ENCODE results near the gene ABLIM2. TPM values are rescaled to one million over a fixed set of nuclear protein-coding genes. Genes with fewer than 3 reads are reported as not detected.

The ABLIM2 gene
- total and polyA plus RNA-seq, 2 experiments from 2014 or later: 4.9 to 5.8 TPM

DNA sequence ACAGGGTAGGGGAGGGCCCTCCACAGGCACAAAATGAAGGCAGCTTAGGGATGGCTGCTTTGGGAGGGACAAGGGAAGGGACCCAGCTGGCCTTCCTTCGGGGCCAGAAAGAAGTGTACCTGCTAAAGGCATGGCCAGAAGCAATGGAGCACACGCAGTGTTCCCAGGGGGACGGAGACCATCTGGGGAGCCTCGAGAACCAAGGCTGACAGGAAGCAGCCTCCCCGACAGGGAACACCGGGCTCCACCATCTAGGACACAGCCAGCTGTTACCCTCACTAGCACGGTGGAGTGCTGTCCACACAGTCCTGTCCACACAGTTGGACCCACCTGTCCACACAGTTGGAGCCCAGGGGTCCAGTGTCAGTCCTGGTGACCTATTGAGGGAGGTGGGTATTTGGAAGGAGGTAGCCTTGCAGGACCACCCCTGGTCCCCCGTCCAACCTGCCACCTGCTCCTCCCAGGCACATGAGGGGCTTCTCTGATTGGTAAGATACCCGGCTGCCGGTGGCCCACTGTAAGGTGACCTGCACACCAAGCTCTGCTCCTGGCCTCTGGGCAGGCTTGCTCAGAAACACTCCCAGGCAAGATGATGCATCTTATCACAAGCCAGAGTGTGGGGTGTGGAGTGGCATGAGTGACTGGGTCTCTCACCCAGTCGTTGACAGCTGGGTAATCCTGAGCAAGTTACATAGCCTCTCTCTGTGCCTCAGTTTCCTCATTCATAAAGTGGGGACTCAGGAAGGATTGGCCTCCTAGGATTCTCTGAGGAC is 198.4 kb downstream of the ABLIM2 start:
- Histone ChIP-seq H3K36me3 (no peaks in the 10 kb centered on the region), H3K27me3 (no peaks in the 10 kb centered on the region), H3K4me3 (no peak overlapping the region), H3K9me3 (ENCODE audit: low read depth) (no peaks in the 10 kb centered on the region), H3K4me1 (ENCODE audit: low read depth) (peaks cover 16% of the 10 kb centered on the region), H3K27ac (no peak overlapping the region)
- TF ChIP-seq, protein P1, sequence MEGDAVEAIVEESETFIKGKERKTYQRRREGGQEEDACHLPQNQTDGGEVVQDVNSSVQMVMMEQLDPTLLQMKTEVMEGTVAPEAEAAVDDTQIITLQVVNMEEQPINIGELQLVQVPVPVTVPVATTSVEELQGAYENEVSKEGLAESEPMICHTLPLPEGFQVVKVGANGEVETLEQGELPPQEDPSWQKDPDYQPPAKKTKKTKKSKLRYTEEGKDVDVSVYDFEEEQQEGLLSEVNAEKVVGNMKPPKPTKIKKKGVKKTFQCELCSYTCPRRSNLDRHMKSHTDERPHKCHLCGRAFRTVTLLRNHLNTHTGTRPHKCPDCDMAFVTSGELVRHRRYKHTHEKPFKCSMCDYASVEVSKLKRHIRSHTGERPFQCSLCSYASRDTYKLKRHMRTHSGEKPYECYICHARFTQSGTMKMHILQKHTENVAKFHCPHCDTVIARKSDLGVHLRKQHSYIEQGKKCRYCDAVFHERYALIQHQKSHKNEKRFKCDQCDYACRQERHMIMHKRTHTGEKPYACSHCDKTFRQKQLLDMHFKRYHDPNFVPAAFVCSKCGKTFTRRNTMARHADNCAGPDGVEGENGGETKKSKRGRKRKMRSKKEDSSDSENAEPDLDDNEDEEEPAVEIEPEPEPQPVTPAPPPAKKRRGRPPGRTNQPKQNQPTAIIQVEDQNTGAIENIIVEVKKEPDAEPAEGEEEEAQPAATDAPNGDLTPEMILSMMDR (IDR thresholded peaks at IDR 0.05; ENCODE audit: low read depth, low read length): no peak
- no peak for DNase-seq (ENCODE audit: low read depth in 1 of 2, low spot score in 1 of 2)

DNA sequence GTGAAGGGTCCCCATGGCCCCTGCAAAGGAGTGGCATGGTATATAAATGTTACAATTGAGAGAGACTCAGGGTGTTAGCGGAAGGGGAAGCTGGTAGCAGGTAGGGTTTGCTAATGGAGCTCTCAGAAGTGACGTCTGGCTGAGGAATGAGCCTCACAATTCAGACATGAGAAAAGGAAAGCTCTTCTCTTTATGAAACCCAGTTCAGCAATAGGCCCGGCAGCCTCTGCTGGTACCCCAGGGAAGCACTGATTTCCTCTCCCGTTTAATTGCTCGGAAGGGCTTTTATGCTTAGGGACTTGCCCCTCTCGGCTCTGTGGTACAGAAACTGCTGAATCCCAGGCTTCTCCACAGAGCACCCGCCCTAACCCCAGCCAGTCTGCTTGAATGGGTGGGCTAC is 199.5 kb downstream of the ABLIM2 start:
- Histone ChIP-seq H3K27me3 (no peaks in the 10 kb centered on the region), H3K4me3 (no peak overlapping the region), H3K9me3 (ENCODE audit: low read depth) (no peaks in the 10 kb centered on the region), H3K36me3 (no peaks in the 10 kb centered on the region), H3K4me1 (ENCODE audit: low read depth) (peaks cover 16% of the 10 kb centered on the region), H3K27ac (no peak overlapping the region)
- no peak for DNase-seq (ENCODE audit: low read depth in 1 of 2, low spot score in 1 of 2)
- TF ChIP-seq, protein P1 (IDR thresholded peaks at IDR 0.05; ENCODE audit: low read depth, low read length): no peak

DNA sequence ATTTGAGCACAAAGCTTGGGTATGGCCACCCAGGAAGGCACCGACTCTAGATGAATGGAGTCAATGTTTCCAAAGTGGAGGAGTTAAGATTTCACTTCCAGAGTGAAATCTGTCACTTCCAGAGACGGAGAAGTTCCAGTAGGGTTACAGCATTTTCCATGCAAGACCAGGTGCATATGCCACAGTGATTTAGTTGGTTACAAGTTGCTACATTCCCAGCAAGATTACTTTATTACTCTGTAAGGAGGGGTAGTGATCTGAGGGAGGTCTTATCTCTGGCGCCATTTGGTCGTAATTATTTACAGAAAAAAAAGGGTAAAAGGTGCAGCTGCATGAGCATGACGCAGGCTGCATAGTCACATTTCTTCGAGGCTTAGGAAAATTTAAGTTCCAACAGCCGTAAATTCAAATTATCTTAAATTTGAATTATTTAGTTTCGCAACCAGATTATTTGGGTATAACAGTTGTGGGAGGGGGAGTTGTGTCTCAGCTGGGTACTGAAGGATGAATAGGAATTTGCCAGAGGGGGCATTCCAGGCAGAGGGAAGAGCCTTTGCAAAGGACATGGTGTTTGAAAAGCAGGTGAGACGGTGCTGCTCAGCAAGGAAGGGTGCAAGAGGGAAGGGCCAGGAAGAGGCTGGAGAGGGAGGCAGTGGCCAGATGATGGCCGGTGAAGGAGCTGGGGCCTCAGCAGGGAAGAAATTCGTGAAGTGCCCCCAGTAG is 201.5 kb downstream of the ABLIM2 start:
- peak in 1 of 2 donors; percentile 30 for DNase-seq (ENCODE audit: low read depth in 1 of 2, low spot score in 1 of 2)
- Histone ChIP-seq H3K4me1 (ENCODE audit: low read depth) (peaks cover 16% of the 10 kb centered on the region), H3K27ac (no peak overlapping the region), H3K27me3 (no peaks in the 10 kb centered on the region), H3K9me3 (ENCODE audit: low read depth) (no peaks in the 10 kb centered on the region), H3K4me3 (no peak overlapping the region), H3K36me3 (no peaks in the 10 kb centered on the region)
- TF ChIP-seq, protein P1 (IDR thresholded peaks at IDR 0.05; ENCODE audit: low read depth, low read length): no peak

DNA sequence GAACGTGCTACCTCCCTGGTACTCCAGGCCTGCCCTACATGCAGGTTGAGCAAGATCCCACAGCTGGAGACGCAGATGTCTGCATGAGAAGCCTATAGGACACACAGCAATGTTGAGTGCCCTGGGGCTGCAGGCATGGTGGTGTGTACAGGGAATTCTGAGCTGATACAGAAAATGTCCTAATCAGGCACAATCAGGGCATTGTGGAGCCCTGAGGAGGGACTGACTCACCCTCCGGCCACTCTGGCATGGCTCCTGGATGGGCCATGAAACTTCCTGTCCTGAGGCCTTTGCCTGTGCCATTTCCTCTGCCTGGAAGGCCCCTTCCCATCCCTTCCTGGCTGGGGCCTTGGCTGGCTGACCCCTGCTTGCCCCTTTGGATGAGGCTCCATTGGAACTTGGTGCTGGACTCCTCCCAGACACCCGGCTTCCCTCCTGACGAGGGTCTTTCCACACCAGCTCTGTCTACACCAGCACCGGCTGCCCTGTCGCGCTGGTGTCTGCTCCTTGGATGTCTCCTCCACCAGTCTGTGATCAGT is 202.3 kb downstream of the ABLIM2 start:
- peak in 1 of 2 donors; percentile 81 for DNase-seq (ENCODE audit: low read depth in 1 of 2, low spot score in 1 of 2)
- no peaks in the 10 kb centered on the region for H3K9me3 ChIP-seq (ENCODE audit: low read depth)
- no peak overlapping the region for H3K4me3 ChIP-seq
- no peaks in the 10 kb centered on the region for H3K36me3 ChIP-seq
- TF ChIP-seq, protein P1 (IDR thresholded peaks at IDR 0.05; ENCODE audit: low read depth, low read length): no peak
- H3K27me3 ChIP-seq: no peaks in the 10 kb centered on the region
- H3K27ac ChIP-seq: no peak overlapping the region
- peaks cover 16% of the 10 kb centered on the region for H3K4me1 ChIP-seq (ENCODE audit: low read depth)

DNA sequence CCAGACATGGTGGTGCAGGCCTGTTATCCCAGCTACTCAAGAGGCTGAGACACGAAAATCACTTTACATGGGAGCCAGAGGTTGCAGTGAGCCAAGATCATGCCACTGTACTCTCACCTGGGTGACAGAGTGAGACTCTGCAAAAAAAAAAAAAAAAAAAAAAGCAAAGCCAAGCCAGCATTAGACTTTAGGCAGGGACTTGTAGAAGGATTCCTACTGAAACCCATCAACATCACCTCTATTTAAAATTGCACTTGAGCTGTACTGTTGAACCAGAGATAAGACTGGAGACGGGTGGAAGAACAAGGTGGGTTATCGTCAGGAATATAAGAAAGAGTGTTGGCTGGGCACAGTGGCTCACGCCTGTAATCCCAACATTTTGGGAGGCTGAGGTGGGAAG is 203.2 kb downstream of the ABLIM2 start:
- Histone ChIP-seq H3K36me3 (no peaks in the 10 kb centered on the region), H3K9me3 (ENCODE audit: low read depth) (no peaks in the 10 kb centered on the region), H3K27ac (peak overlapping the region; percentile 19), H3K4me3 (no peak overlapping the region), H3K27me3 (no peaks in the 10 kb centered on the region), H3K4me1 (ENCODE audit: low read depth) (peaks cover 8% of the 10 kb centered on the region)
- peak in 1 of 2 donors; percentile 79 for DNase-seq (ENCODE audit: low read depth in 1 of 2, low spot score in 1 of 2)
- TF ChIP-seq, protein P1 (IDR thresholded peaks at IDR 0.05; ENCODE audit: low read depth, low read length): no peak

All from cardiac muscle cell (in vitro differentiated cells and primary cell).